NCI-H128 (cell line): ENCODE measurements around the gene PTGIR.
"Not testable (repeated sequence)": the region's sequence is repeated elsewhere in the genome, so short reads cannot be mapped to it uniquely, and the experiment has no call there.

Experiments used
- DNase-seq: peaks from one replicate; lab custom pipeline; 2025; ENCODE audit not compliant: unreplicated experiment; lab: John Stamatoyannopoulos, UW

PTGIR gene

DNA sequence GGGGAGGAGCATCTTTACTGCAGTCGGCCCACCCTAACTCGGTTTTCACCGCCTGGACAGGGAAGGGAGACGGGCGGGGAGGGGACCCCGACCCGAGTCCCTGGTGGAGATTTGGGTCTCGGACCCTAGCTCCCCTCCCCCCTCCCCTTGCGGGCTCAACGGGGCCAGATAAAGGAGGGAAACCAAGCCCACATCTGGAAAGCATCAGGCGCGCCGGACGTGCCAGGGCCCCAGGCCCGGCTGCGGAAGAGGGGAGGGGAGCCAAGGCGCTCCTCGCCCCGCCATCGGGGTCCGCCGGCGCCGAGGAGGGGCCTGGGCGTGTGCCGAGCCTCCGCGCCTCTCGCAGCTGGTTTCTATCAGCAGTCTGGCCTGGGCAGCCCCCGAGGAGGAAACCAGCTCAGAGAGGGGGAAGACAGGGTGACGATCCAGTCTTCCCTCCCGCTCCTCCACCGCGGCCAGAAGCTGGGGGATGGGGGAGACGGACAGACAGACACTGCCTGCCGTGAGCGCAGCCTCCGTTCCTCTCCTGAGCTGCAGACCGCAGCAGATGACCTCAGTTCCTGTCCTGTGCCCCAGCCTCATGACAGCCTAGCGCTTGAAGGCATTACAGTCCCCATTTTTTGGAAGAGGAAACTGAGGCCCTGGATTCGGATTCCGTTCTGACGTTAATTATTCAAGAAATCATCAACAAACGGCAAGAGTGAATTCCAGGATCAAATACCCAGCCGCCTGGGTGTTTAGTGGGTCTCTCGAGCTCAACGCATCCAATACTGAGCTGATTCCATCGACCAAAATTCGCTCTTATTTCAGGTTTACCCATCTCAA lies 14.7 kb upstream of the PTGIR start:
- DNase-seq: no peak

GRCh38 chr19:46637224-46637623 lies 12.3 kb upstream of the PTGIR start:
- no peak for DNase-seq

GRCh38 chr19:46635920-46636761 lies 11.3 kb upstream of the PTGIR start, which contains the start of gene GNG8:
TSS of gene GNG8 (minus strand) at chr19:46636202. CDS start at chr19:46634682, 1,520 bp downstream.
- DNase-seq: no peak

- no peak for DNase-seq
Measured at GRCh38 chr19:46634656-46635218, 9.8 kb upstream of the PTGIR start.

- DNase-seq: peak; percentile 33
Measured at GRCh38 chr19:46634045-46634655, 9.3 kb upstream of the PTGIR start.

- DNase-seq: no peak
Measured at GRCh38 chr19:46633130-46633529, 8.2 kb upstream of the PTGIR start.

GRCh38 chr19:46631481-46631880 lies 6.6 kb upstream of the PTGIR start:
- no peak for DNase-seq

GRCh38 chr19:46630586-46631205 lies 5.8 kb upstream of the PTGIR start:
- DNase-seq: no peak

- DNase-seq: no peak
Measured at GRCh38 chr19:46629546-46630025, 4.7 kb upstream of the PTGIR start.

- not testable (repeated sequence) for DNase-seq
Measured at GRCh38 chr19:46628970-46629369, 4.1 kb upstream of the PTGIR start.

DNA sequence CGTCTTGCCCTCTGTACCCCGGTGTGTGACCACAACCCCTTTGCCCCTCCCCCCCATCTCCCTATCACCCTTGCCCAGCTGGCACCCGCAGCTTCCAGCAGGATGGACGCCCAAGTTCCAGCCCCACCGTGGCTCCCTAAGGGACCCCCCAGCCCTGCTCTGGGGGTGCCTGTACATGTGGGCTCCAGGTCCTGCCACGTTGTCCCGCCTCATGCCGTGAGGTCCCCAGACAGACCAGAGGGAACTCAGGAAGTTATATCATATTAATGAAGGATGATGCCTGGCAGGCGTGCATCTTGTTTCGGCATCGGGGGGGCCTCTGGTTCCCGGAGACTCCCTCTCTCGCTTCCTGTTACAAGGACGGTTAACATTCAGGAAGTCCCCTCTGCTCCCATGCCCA lies 1.6 kb upstream of the PTGIR start:
- DNase-seq: no peak

- DNase-seq: no peak
Measured at GRCh38 chr19:46625731-46626130, 842 bp upstream of the PTGIR start.

- no peak for DNase-seq
Measured at GRCh38 chr19:46623915-46624502, 880 bp downstream of the PTGIR start.

DNA sequence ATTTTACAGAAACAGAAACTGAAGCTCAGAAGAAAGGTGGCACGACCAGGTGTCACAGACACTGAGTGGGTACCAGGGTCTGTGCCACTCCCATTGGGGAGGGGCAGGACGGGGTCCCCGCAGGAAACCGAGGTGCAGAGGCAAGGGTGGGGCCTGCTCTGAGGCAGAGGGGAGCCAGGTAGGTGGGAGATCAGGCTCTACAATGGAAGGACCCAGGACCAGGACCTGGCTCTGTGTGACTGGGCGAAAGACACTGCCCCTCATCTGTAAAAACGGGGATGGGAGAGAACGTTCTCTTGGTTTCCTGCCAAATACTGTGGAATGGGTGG lies 2.8 kb downstream of the PTGIR start:
- DNase-seq: no peak

DNA sequence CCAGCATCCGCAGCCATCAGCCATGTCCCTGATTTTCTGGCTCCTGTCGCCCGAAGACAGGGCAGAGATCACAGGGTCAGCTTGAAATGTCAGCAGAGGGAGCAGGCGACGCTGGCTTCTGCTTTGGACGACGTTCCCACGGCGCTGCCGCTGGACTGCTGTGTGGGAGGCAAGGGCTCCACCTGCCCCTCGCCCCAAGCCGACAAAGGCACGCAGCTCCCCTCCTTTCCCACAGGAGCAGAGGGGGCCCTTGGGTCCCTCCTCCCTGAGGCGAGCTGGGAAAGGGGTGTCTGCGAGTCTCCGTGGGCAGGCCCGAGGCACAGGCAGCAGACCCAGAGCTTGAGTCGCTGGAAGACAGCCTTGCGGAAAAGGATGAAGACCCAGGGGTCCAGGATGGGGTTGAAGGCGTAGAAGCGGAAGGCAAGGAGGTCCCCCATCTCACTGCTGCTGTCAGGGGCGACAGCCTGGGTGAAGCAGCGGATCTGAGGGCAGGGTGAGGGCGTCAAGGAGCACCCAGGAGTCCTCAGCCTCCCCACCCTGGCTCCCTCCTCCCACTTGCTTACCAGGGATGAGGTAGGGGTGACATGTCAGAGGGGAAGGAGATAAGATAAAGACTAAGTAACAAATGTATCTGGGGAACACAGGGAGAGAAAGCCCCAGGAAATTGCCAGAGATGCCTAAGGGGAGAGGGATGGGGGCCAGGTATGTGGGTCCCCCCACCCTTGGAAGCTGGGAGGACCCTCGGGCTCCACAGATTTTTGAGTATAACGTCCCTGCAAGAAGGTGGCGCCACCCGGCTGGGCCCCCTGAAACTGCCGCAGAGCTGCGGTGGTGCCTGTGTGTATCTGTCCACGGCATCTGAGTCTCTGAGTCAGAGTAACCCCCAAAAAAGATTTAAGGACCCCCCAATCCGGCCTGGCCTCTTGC lies 3.4 kb downstream of the PTGIR start:
- DNase-seq: no peak

DNA sequence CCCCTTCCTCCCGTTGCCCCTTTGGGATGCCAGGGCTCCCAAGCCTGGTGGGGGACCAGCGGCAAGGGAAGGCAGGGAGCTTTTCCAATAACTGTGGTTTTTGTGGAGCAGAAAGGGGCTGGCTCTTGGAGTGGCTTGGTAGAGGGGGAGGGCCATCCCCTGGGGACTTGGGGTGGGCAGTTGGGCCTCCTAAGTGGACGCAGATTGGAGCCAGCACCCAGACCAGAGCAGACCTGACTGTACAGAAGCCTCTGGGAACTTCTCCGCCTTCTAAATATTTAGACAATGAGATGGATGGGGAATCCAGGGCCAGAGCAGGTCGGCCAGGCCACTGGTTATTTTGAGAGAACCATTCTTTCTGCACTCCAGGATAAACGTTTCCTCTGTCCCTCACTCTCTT lies 4.2 kb downstream of the PTGIR start:
- no peak for DNase-seq

DNA sequence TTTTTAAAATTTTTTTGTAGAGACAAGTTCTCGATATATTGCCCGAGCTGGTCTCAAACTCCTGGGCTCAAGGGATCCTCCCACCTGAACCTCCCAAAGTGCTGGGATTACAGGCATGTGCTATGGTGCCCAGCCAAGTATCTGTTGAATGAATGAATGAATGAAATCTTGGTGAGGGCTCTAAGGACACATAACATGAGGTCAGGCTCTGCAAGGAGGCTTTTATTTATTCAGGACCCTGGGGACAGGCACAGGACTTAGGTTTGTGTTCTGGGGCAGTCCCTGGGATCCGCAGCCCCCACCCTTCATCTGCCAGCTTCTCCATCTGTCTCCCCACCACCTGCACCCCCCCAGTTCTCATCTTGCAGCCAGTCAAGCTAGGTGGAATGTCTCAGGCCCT lies 4.6 kb downstream of the PTGIR start:
- DNase-seq: no peak

GRCh38 chr19:46618670-46619231 lies 6.1 kb downstream of the PTGIR start:
- no peak for DNase-seq

DNA sequence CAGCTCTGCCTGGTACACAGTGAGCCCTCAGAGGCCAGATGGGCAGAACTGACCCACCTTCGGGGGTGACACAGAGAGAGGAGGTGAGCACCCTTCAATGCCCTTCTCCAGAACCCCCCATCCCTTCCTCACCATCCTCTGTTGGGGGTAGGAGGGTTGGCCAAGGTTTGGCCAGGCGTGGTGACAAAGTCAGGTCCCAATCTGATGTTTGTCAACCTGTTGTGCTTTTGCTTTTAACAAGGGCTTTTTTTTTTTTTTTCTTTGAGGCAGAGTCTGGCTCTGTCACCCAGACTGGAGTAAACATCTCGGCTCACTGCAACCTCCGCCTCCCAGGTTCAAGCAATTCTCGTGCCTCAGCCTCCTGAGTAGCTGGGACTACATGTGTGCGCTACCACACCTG lies 7.3 kb downstream of the PTGIR start:
- no peak for DNase-seq
